SKM-1 (cell line): ENCODE results near the gene USP6NL.

ENCODE experiments used
- DNase-seq: peaks from one replicate; lab custom pipeline; 2025; ENCODE audit not compliant: unreplicated experiment; lab: John Stamatoyannopoulos, UW

The USP6NL gene

GRCh38 chr10:11553773-11554381 is 57.6 kb downstream of the USP6NL start:
- no peak for DNase-seq

GRCh38 chr10:11551916-11552602 is 59.4 kb downstream of the USP6NL start:
- no peak for DNase-seq

GRCh38 chr10:11551104-11551503 is 60.3 kb downstream of the USP6NL start:
- DNase-seq = no peak

GRCh38 chr10:11548768-11549099 is 62.7 kb downstream of the USP6NL start:
- no peak for DNase-seq

GRCh38 chr10:11548065-11548767 is 63.2 kb downstream of the USP6NL start:
- no peak for DNase-seq

- DNase-seq = no peak
These were observed 64.9 kb downstream of the USP6NL start for GRCh38 chr10:11546581-11546980.

GRCh38 chr10:11541296-11541695 is 70.2 kb downstream of the USP6NL start:
- DNase-seq = no peak

GRCh38 chr10:11539191-11539868 is 72.1 kb downstream of the USP6NL start:
- no peak for DNase-seq

GRCh38 chr10:11538834-11539190 is 72.6 kb downstream of the USP6NL start:
- no peak for DNase-seq

- no peak for DNase-seq
These were observed 75.2 kb downstream of the USP6NL start for GRCh38 chr10:11536228-11536627.

GRCh38 chr10:11535346-11535959 is 76.0 kb downstream of the USP6NL start:
- DNase-seq = no peak

GRCh38 chr10:11533328-11533781 is 78.1 kb downstream of the USP6NL start:
- DNase-seq = no peak

- DNase-seq = no peak
These were observed 79.1 kb downstream of the USP6NL start for GRCh38 chr10:11532306-11532705.

- DNase-seq = no peak
These were observed 80.6 kb downstream of the USP6NL start for GRCh38 chr10:11530806-11531205.

GRCh38 chr10:11529276-11529903 is 82.1 kb downstream of the USP6NL start:
- no peak for DNase-seq

GRCh38 chr10:11528286-11528685 is 83.2 kb downstream of the USP6NL start:
- no peak for DNase-seq

GRCh38 chr10:11527691-11528255 is 83.7 kb downstream of the USP6NL start:
- DNase-seq = no peak

GRCh38 chr10:11527068-11527467 is 84.4 kb downstream of the USP6NL start:
- DNase-seq = no peak

- no peak for DNase-seq
These were observed 85.9 kb downstream of the USP6NL start for GRCh38 chr10:11525503-11525902.

GRCh38 chr10:11522821-11523245 is 88.6 kb downstream of the USP6NL start:
- DNase-seq = no peak

- DNase-seq = no peak
These were observed 89.6 kb downstream of the USP6NL start for GRCh38 chr10:11521860-11522259.
